HG03095 (cell line): ENCODE results near the gene DBNDD1.

Experiments used
- ATAC-seq: cut with Tn5 transposase; IDR thresholded peaks from one replicate; pipeline ENCODE4 v1.9.1; 2021; ENCODE audit warnings: moderate library complexity; ENCODE audit not compliant: unreplicated experiment

Gene DBNDD1

DNA sequence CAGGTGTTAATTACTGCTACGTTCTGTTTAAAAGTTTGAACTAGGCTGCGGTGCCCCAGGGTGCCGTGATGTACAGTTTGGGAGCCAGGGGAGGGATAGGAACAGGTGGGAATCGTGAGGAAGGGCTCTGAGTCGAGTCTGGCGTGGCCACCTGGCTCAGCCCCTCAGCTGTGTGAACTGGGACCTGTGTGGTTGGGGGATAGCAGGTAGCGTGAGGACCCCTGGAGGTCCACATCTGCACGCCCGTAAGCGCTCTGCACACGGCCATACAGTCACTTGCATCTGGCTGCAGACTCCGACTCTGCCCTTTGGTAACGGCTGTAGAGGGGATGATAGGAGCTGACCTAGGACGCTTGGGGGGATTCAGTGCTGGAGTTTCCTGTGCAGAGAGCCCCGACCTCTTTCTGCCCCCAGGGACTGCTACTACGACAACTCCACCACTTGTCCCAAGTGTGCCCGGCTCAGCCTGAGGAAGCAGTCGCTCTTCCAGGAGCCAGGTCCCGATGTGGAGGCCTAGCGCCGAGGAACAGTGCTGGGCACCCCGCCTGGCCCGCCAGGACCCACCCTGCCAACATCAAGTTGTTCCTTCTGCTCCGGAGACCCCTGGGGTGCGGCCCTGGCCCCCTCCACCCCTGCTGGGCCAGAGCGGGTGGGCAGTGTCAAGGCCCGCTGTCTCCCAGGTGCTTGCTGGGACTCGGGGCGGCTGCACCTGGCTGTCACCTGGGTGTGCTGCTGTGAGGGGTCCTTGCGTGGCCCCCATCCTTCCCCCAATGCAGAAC, 53.6 kb downstream of the DBNDD1 start:
- ATAC-seq = no peak

DNA sequence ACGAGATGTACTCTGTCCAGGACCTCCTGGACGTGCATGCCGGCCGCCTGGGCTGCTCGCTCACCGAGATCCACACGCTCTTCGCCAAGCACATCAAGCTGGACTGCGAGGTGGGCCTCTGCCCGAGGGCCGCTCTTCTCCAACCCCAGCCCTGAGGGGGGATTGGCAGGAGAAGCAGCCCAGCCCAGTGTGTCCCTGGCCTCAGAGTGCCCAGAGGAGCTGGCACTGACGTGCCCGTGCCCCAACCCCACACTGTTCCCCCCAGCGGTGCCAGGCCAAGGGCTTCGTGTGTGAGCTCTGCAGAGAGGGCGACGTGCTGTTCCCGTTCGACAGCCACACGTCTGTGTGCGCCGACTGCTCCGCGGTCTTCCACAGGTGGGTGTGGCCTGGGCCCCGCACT, 55.1 kb downstream of the DBNDD1 start:
- no peak for ATAC-seq

DNA sequence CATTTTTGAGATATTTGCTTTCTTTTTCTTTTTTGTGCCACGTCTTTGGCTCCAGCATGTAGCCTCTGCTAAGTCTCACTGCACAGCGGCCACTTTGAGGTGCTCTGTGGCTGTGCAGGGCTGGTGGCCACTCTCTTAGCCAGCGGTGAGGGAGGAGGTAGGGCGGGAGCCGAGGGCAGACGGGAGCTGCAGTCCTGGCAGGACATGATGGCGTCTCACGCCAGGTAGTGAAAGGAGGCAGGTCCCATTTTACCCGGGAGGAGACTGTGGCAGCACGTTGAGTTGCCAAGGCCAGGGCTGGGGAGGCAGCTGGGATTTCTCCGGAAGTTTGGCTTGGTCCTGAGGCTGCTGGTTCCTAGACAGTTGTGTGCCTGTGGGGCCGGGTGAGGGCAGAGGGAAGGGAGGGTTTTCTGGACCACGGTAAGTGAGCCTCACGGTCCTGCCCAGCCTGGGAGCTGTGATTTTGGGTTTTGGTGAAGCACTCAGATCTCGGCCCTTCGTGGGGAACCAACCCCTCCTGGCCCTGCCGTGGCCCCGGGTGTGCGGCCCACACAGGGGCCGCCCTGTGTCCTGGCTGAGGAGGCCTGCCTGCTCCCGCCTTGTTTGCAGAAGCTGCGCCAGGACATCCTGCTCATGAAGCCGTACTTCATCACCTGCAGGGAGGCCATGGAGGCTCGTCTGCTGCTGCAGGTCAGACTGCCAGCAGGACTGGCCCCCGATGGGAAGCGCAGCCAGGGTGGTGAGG, 56.3 kb downstream of the DBNDD1 start:
- no peak for ATAC-seq

DNA sequence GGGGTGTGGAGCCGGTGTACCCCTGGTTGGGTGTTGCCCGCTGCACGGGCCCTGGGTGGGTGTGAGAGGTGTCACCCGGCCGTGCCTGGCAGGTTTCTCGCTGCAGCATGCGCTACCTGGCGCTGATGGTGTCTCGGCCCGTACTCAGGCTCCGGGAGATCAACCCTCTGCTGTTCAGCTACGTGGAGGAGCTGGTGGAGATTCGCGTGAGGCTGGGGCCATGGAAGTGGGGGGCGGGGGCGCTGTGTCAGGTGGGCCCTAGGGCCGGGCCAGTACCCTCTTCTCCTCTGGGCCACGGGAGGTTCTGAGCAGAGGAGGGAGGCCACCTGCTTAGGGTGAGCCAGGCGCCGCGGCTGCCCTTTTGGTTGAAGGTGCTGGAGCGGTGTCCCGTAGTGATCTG, 57.3 kb downstream of the DBNDD1 start:
- ATAC-seq = no peak

DNA sequence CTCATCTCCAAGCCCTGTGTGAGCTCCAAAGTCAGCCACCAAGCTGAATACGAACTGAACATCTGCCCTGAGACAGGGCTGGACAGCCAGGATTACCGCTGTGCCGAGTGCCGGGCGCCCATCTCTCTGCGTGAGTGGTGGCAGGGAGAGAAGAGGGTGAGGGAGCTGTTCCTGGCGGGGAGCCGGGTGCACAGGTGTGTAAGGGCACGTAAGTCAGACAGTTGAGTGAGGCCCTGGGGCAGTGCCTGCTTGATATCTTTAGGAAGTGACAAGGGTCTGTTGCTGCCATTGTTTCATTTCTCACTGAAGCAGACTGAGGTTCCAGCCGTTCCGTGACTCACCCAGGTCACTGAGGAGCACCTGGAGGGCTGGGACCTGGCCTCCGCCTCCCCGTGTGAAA, 58.3 kb downstream of the DBNDD1 start:
- ATAC-seq = no peak

DNA sequence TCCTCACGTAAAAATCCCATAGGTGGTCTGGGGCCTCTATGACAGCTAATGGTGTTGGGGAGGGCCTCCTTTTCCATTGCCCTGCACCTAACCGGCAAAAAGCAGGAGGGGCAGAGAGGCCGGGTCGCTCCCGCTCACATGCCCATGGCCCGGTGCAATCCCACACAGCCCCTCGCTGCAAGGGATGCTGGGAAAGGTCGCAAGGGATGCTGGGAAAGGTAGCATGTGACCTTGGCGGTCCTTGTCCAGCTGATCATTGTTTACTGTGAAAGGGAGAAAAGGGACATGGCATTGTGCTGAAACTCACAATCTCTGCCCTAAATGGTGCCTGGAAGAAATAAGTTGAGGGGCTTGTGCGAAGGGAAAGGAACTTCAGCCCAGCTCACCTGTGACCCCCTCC, 60.7 kb downstream of the DBNDD1 start:
- no peak for ATAC-seq

DNA sequence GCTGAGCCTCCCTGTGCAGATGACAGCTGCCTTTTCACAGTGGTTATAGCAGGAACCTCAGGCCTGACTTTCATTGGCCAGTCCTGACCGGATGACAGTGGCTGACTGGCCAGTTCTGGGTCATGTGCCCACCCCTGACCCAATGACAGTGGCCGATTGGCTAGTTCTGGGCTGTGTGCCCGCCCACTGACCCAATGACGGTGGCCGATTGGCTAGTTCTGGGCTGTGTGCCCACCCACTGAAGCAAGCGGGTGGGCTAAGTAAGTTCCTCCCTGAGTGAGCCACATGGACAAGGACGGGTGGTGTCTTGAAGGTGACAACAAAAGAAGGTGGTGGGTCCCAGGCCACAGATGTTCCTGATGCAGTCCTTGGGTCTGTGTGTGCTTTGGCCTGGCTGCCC, 61.2 kb downstream of the DBNDD1 start:
- ATAC-seq = no peak

DNA sequence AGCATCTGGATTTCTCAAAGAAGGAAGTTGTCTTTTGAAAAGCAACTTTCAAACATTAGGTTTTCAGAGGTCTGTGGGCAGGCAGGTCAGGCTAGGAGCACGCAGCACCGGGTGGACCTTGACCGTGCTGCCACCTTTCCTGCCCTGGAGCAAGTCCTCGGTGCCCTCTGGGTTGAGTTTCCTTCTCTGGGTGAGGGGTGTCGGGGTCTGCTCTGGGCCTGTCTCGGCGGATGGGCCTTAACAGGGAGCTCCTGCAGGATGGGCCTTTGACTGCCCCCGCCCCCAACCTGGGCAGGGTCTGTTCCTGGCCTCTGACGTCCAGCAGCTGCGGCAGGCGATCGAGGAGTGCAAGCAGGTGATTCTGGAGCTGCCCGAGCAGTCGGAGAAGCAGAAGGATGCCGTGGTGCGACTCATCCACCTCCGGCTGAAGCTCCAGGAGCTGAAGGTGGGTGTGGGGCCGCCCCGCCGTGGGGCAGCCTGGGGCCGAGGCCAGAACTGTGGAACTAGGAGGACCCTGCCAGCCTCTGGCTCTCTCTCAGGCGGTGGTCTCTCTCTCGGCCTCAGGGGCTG, 62.0 kb downstream of the DBNDD1 start:
- no peak for ATAC-seq

DNA sequence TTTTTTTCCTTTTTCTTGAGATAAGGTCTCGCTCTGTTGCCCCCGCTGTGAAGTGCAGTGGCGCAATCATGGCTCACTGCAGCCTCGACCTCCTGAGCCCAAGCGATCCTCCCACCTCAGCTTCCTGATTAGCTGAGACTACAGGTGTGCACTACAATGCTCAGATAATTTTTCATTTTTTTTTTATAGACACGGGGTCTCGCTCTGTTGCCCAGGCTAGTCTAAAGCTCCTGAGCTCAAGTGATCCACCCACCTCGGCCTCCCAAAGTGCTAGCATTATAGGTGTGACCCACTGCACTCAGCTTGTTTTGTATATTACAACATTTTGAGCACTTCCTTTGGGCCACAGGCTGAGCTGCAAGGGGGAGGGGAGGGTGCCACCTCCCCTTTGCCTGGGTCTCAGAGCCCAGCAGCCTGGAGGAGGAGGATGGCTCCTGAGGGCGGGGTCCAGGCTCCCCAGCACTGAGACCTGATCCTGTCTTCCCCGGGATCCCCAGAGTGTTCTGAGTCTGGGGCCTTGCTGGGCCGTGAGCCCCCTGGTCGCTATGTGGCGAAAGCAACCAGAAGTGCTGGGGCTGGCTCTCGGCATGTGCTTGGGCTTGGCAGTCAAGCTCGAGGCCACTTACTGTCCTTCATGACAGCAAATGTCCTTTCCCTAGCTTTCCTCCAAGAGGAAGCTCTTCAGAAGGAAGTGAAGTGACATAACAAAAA, 62.6 kb downstream of the DBNDD1 start:
- ATAC-seq = no peak

DNA sequence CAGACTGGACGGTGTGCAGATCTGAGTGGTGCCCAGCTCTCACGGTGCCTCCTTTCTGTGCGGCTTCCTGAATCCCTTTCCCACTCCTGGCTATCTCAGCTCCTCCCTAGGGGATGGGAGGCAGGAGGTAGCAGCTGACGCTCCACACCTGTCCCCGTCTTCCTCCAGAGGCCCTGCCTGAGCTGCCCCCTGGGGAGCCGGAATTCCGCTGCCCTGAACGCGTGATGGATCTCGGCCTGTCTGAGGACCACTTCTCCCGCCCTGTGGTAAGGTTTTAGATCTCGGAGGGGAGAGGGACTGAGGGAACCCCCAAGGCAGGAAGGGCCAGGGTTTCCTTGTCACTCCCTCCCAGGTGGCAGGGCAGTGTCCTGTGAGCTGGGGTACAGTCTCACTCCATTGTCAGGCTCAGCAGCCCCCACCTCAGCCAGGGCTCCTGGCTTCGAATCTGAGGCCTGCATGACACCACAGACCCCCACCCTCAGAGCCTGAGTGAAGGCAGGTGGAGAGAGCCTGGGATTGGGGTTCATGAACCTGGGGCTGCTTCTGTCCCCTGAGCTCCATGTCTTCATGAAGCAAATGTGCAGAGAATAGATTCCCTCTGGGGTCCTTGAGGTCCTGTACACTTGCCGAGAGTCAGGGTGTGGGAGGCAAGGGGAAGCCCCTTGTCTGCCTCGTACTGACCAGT, 64.1 kb downstream of the DBNDD1 start:
- ATAC-seq = no peak
